Gastrocnemius medialis (tissue), 4 donors: ENCODE data around the gene PCCA. TPM values are rescaled to one million over a fixed set of nuclear protein-coding genes. Genes with fewer than 3 reads are reported as not detected.

Experiments
- ATAC-seq, 2 donors: fragments of 150-250 bp; one replicate each; pipeline ENCODE4 v1.9.1; 2016
- DNase-seq, 2 donors: peaks; one replicate each; pipeline ENCODE4 v3.0.0-alpha.2; 2019
- H3K27ac ChIP-seq, 4 donors: fragments of 200-600 bp; sonication (generic); 1 replicate in 1 of 4; 2 replicates in 3 of 4; pipeline ENCODE4 v1.5.1; 2016 to 2018; ENCODE audit warnings: mild to moderate bottlenecking in 2 of 4, moderate library complexity in 1 of 4
- H3K27me3 ChIP-seq, 3 donors: fragments of 200-600 bp; sonication (generic) in 2 of 3; 1 replicate in 1 of 3; 2 replicates in 2 of 3; pipeline versions ENCODE4 v1.5.1 to v1.6.0; 2016 to 2019; ENCODE audit warnings: mild to moderate bottlenecking in 1 of 3, moderate library complexity in 1 of 3
- H3K36me3 ChIP-seq, 2 donors: fragments of 200-600 bp; sonication (generic) in 1 of 2; one replicate each; pipeline ENCODE4 v1.5.1; 2017 to 2018
- H3K4me1 ChIP-seq, 2 donors: fragments of 200-600 bp; sonication (generic) in 1 of 2; one replicate each; pipeline ENCODE4 v1.5.1; 2016 to 2017; ENCODE audit warnings: mild to moderate bottlenecking in 2 of 2
- H3K4me3 ChIP-seq, 4 donors: fragments of 200-600 bp; sonication (generic) in 3 of 4; 1 replicate in 1 of 4; 2 replicates in 3 of 4; pipeline ENCODE4 v1.5.1; 2016 to 2019; ENCODE audit warnings: mild to moderate bottlenecking in 2 of 4
- H3K9me3 ChIP-seq, 3 donors: fragments of 200-600 bp; sonication (generic) in 2 of 3; 1 replicate in 1 of 3; 2 replicates in 2 of 3; pipeline ENCODE4 v1.5.1; 2016 to 2019
- POLR2A ChIP-seq, 2 donors: fragments of 450-650 bp; IDR thresholded peaks; one replicate each; pipeline ENCODE4 v1.6.1; 2017; ENCODE audit warnings: antibody characterized with exemption in 2 of 2, mild to moderate bottlenecking in 2 of 2, moderate library complexity in 2 of 2
- in situ Hi-C, 4 donors: fragments of 200-750 bp; cut with MboI; loops; one replicate each; pipeline versions ENCODE4 v1.15.0 to v1.8.0; 2017; ENCODE audit warnings: low sequenced_read_pairs in 4 of 4
- intact Hi-C: fragments of 100-400 bp; cut with DNase I; formaldehyde crosslinking; loops from one replicate; pipeline ENCODE4 v1.15.1; 2023; ENCODE audit warnings: low total_unique reads
- total RNA-seq, 4 donors: library from RNA; depleted of rRNA; stranded (reverse); fragments of >200 nt; gene quantifications; one replicate each; pipeline versions ENCODE4 v1.1.0 to v1.2.3, GENCODE V29; 2016
- TF ChIP-seq, protein P1 (sequence below), 5 experiments: fragments of 450-650 bp in 3 of 5; fragments of 200-600 bp in 2 of 5; sonication (generic) in 2 of 5; IDR thresholded peaks in 4 of 5; conservative IDR thresholded peaks in 1 of 5; 1 replicate in 4 of 5; 2 replicates in 1 of 5; pipeline ENCODE4 v1.5.1; 2016 to 2019; ENCODE audit warnings: antibody characterized with exemption in 5 of 5, mild to moderate bottlenecking in 3 of 5, moderate library complexity in 3 of 5

PCCA gene
- total RNA-seq, 4 donors from 2014 or later, result 7.5 to 19.5 (median 10.8) TPM

DNA sequence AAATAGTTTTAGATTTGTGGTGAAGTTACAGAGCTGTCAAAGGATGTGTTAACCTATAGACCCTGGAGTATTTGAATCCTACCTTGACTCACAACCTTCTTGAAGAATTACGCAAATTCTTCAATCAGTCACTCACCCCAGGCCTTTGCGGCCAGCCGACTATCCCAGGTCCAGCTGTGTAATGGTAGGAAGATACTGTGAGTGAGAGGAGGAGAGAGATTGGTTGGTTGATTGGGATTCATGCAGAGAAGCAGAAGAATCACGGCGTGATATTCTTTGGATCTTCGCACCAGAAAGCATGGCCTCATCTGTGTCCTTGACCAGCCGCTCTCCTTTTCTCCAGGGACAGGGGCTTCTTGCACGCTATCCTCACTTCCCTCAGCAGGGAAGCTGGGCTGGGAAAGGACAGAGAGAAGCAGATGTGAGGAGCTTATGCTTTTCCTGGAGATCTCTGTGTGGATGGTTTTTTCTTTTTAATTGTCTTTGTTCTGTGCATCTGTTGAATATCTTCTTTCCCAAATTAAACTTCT is 250.6 kb downstream of the PCCA start:
- no peak for TF ChIP-seq POLR2A (IDR thresholded peaks at IDR 0.05)
- TF ChIP-seq, protein P1, sequence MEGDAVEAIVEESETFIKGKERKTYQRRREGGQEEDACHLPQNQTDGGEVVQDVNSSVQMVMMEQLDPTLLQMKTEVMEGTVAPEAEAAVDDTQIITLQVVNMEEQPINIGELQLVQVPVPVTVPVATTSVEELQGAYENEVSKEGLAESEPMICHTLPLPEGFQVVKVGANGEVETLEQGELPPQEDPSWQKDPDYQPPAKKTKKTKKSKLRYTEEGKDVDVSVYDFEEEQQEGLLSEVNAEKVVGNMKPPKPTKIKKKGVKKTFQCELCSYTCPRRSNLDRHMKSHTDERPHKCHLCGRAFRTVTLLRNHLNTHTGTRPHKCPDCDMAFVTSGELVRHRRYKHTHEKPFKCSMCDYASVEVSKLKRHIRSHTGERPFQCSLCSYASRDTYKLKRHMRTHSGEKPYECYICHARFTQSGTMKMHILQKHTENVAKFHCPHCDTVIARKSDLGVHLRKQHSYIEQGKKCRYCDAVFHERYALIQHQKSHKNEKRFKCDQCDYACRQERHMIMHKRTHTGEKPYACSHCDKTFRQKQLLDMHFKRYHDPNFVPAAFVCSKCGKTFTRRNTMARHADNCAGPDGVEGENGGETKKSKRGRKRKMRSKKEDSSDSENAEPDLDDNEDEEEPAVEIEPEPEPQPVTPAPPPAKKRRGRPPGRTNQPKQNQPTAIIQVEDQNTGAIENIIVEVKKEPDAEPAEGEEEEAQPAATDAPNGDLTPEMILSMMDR (IDR thresholded peaks at IDR 0.05 in 4 of 5, conservative IDR thresholded peaks at IDR 0.05 in 1 of 5), result no peak
- no peak overlapping the region for H3K27ac ChIP-seq
- in situ Hi-C loops, result no loop called here
- intact Hi-C loops, result no loop called here
- DNase-seq (no peak), ATAC-seq (no peak)
- no peak overlapping the region for H3K4me3 ChIP-seq
- peaks cover 0 to 3% of the 10 kb centered on the region in 2 donors for H3K4me1 ChIP-seq
- no peaks in the 10 kb centered on the region for H3K27me3 ChIP-seq
- H3K36me3 ChIP-seq, result no peaks in the 10 kb centered on the region
- H3K9me3 ChIP-seq, result no peaks in the 10 kb centered on the region

DNA sequence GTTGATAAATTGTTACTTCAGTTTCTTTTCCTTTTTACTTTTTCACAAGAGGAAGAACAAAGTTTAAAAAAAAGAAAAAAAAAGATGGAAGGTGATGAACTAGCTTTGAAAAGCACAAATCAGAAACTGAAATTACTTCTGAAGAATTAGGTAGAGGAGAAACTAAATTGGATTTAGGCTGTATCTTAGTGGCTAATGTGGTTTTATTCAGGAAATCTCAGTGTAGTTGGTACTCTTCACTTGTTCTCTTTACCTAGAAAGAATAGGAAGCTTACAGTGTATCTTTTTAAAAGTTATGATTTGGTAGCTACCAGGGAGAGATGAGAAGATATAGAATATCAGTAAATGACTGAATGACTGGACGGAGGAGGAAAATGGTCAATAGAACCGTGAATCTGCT is 252.0 kb downstream of the PCCA start:
- Histone ChIP-seq H3K4me3 (no peak overlapping the region), H3K36me3 (no peaks in the 10 kb centered on the region), H3K27ac (no peak overlapping the region), H3K4me1 (peaks cover 0 to 3% of the 10 kb centered on the region in 2 donors), H3K27me3 (no peaks in the 10 kb centered on the region), H3K9me3 (no peaks in the 10 kb centered on the region)
- TF ChIP-seq, protein P1 (IDR thresholded peaks at IDR 0.05 in 4 of 5, conservative IDR thresholded peaks at IDR 0.05 in 1 of 5), result no peak
- TF ChIP-seq POLR2A (IDR thresholded peaks at IDR 0.05), result no peak
- no peak for DNase-seq
- in situ Hi-C loops, result no loop called here
- intact Hi-C loops, result no loop called here
- no peak for ATAC-seq

DNA sequence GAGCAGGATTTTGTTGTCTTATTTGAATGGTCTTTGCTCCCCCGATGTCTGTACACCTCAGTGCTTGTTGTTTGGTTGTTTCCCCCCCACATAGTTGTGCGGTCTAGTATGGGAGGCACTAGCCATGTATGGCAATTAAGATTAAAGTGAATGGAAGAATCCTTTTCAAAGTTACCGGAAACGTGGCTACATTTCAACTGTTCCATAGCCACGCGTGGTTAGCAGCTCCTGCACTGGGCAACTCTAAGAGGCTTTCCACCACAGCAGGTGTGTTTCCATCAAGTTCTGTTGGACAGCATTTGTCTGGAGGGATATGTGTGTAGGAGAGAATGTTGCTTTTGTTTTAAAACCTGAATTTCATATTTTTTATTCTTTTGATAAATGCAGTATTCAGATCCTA is 252.4 kb downstream of the PCCA start:
- no peaks in the 10 kb centered on the region for H3K36me3 ChIP-seq
- H3K27me3 ChIP-seq, result no peaks in the 10 kb centered on the region
- ATAC-seq, result no peak
- H3K27ac ChIP-seq, result no peak overlapping the region
- TF ChIP-seq, protein P1 (IDR thresholded peaks at IDR 0.05 in 4 of 5, conservative IDR thresholded peaks at IDR 0.05 in 1 of 5), result no peak
- no peak for TF ChIP-seq POLR2A (IDR thresholded peaks at IDR 0.05)
- no peaks in the 10 kb centered on the region for H3K9me3 ChIP-seq
- peaks cover 0 to 3% of the 10 kb centered on the region in 2 donors for H3K4me1 ChIP-seq
- DNase-seq, result no peak
- H3K4me3 ChIP-seq, result no peak overlapping the region
- in situ Hi-C loops, result no loop called here
- intact Hi-C loops, result no loop called here

DNA sequence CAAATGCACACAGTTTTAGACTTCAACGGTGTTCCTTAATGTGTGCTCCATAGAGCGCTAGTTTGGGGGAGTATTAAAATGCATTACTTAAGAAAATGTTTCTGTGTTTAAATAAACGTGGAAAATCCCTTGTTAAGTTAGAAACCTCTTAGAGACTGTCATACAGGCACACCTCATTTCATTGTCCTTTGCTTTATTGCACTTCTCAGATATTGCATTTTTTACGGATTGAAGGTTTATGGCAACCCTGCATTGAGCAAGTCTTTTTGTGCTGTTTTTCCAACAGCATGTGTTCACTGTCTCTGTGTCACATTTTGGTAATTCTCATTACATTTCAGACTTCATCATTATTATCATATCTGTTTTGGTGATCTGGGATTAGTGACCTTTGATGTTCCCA is 255.7 kb downstream of the PCCA start:
- no peaks in the 10 kb centered on the region for H3K9me3 ChIP-seq
- no peak overlapping the region for H3K27ac ChIP-seq
- in situ Hi-C loops (no loop called here), intact Hi-C loops (no loop called here)
- no peaks in the 10 kb centered on the region for H3K36me3 ChIP-seq
- no peak for DNase-seq
- ATAC-seq, result no peak
- TF ChIP-seq, protein P1 (IDR thresholded peaks at IDR 0.05 in 4 of 5, conservative IDR thresholded peaks at IDR 0.05 in 1 of 5), result no peak
- no peak for TF ChIP-seq POLR2A (IDR thresholded peaks at IDR 0.05)
- no peak overlapping the region for H3K4me3 ChIP-seq
- H3K4me1 ChIP-seq, result peaks cover 0 to 3% of the 10 kb centered on the region in 2 donors
- H3K27me3 ChIP-seq, result no peaks in the 10 kb centered on the region

DNA sequence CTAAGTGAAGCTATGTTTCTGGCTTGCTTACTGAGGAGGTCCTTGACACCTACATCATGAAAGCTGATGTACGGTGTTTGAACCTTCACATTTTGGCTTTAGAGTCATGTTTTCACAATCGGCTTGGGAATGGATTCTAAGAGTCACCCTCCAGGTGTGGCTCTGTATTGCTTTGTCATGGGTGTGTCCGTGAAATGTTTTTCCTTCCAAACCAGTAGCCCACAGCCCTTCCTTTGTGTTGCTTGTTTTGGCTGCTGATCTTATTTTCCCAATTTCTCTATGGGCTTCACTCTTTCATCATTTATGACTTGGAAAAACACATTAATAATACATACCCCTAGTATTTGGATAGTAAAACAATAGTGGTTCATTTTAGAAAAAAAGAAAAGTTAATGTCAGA is 259.1 kb downstream of the PCCA start:
- in situ Hi-C loops, result no loop called here
- intact Hi-C loops, result no loop called here
- no peak for ATAC-seq

More for the DNA sequence above, 259.1 kb downstream of the PCCA start:
- Histone ChIP-seq H3K36me3 (no peaks in the 10 kb centered on the region), H3K27ac (no peak overlapping the region), H3K9me3 (no peaks in the 10 kb centered on the region), H3K4me3 (no peak overlapping the region), H3K27me3 (no peaks in the 10 kb centered on the region), H3K4me1 (peaks cover 0 to 3% of the 10 kb centered on the region in 2 donors)
- no peak for DNase-seq
- no peak for TF ChIP-seq POLR2A (IDR thresholded peaks at IDR 0.05)
- TF ChIP-seq, protein P1 (IDR thresholded peaks at IDR 0.05 in 4 of 5, conservative IDR thresholded peaks at IDR 0.05 in 1 of 5), result no peak
